Parathyroid adenoma (tissue), 2 donors: ENCODE measurements around the gene ZP2.
"Not testable (repeated sequence)": the region's sequence is repeated elsewhere in the genome, so short reads cannot be mapped to it uniquely, and the experiment has no call there.

Experiments
- H2AFZ ChIP-seq: fragments of 300-600 bp; sonication (generic); one replicate; pipeline ENCODE4 v1.7.0; 2017; ENCODE audit warnings: antibody characterized with exemption, mild to moderate bottlenecking
- H3K27ac ChIP-seq: fragments of 300-600 bp; sonication (generic); one replicate; pipeline ENCODE4 v1.7.0; 2017
- H3K27me3 ChIP-seq: fragments of 300-600 bp; sonication (generic); one replicate; pipeline ENCODE4 v1.7.0; 2017; ENCODE audit warnings: low read length; ENCODE audit not compliant: control insufficient read depth, insufficient read depth
- H3K36me3 ChIP-seq: fragments of 300-600 bp; sonication (generic); one replicate; pipeline ENCODE4 v1.7.0; 2017; ENCODE audit warnings: low read length; ENCODE audit not compliant: control insufficient read depth, insufficient read depth
- H3K4me1 ChIP-seq: fragments of 300-600 bp; sonication (generic); one replicate; pipeline ENCODE4 v1.7.0; 2017; ENCODE audit warnings: control low read depth
- H3K4me2 ChIP-seq: fragments of 300-600 bp; sonication (generic); one replicate; pipeline ENCODE4 v1.7.0; 2017; ENCODE audit warnings: low read length
- H3K4me3 ChIP-seq: fragments of 300-600 bp; sonication (generic); one replicate; pipeline ENCODE4 v1.7.0; 2017; ENCODE audit warnings: low read depth, low read length
- H3K79me2 ChIP-seq: fragments of 300-600 bp; sonication (generic); one replicate; pipeline ENCODE4 v1.7.0; 2017; ENCODE audit warnings: control low read depth
- H3K9ac ChIP-seq: fragments of 300-600 bp; sonication (generic); one replicate; pipeline ENCODE4 v1.7.0; 2017; ENCODE audit warnings: mild to moderate bottlenecking
- H3K9me3 ChIP-seq: fragments of 300-600 bp; sonication (generic); one replicate; pipeline ENCODE4 v1.7.0; 2017; ENCODE audit warnings: low read length; ENCODE audit not compliant: control insufficient read depth
- CTCF ChIP-seq: fragments of 300-600 bp; sonication (generic); IDR thresholded peaks from one replicate; pipeline ENCODE4 v1.7.0; 2017; ENCODE audit warnings: antibody characterized with exemption, mild to moderate bottlenecking
- donor health status: primary hyperparathyroidism.

Gene ZP2

DNA sequence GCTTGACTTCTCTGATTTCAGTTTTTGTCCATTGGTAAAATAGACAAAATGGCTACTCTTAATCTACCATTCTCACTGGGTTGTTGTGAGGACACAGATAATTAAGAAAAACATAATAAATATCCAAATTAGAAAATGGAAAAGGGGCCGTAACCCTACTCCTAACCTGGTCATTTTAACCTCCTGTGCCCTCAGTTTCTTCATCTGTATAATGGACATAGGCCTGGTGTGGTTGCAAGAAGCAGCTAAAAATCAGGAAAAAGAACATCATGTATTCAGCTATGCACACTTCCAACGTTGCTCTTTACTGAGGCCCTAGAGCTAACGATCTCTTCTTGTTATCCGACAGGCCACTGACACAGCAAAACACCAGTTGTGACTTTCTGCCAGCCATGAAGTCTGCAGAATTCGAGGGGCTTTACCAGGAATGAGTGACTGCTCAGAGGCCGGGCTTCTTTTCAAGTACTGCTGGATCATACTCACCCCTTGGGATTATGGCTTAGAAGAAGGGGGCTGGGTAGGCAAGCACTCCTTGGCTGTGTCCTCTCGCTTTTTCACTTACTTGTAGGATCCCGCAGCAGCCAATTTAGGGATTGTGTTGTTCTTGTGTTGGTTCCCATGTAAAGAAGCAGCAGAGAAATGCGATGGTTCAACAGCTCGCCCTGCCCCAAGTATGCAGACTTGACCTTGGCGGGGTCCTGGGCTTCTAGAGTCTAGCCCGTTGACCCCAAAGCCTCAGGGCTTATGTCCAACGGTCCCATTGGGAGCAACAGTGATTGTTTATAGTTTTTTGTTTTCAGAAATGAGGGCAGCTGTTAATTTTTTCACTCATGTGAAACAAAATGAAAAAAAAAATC lies 32.0 kb downstream of the ZP2 start:
- Histone ChIP-seq H3K27me3 (no peaks in the 10 kb centered on the region), H3K4me3 (no peak overlapping the region), H3K36me3 (no peaks in the 10 kb centered on the region), H3K9ac (no peak overlapping the region), H3K4me1 (no peaks in the 10 kb centered on the region), H3K27ac (no peak overlapping the region), H3K4me2 (no peak overlapping the region), H3K79me2 (no peaks in the 10 kb centered on the region), H2AFZ (no peak overlapping the region), H3K9me3 (no peaks in the 10 kb centered on the region)
- TF ChIP-seq CTCF = no peak

GRCh38 chr16:21175397-21175796 lies 36.0 kb downstream of the ZP2 start:
- no peak overlapping the region for H3K9ac ChIP-seq
- no peaks in the 10 kb centered on the region for H3K9me3 ChIP-seq
- H3K4me1 ChIP-seq = no peaks in the 10 kb centered on the region
- H2AFZ ChIP-seq = no peak overlapping the region
- no peak overlapping the region for H3K27ac ChIP-seq
- TF ChIP-seq CTCF = no peak
- H3K4me2 ChIP-seq = no peak overlapping the region
- H3K4me3 ChIP-seq = no peak overlapping the region
- H3K27me3 ChIP-seq = no peaks in the 10 kb centered on the region
- no peaks in the 10 kb centered on the region for H3K36me3 ChIP-seq
- no peaks in the 10 kb centered on the region for H3K79me2 ChIP-seq

DNA sequence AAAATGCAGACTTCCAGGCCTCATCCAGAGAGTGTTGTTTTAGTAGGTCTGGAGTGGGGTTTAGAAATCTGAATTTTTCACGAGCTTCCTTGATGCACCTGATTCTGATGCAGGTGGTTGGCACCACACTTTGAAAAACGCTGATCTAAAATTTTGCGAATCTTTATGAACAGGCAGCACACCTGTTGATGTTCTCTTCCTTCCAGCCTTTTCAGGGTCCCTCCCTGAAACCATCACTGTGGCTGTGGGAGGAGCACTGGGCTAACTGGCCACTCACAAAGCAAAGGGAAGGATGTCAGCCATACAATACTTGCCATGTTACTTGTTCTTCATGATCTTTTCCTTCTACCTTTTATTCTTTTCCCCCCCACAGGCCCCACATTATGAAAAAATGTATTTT lies 38.7 kb downstream of the ZP2 start:
- Histone ChIP-seq H2AFZ (no peak overlapping the region), H3K27me3 (no peaks in the 10 kb centered on the region), H3K36me3 (no peaks in the 10 kb centered on the region)

GRCh38 chr16:21170116-21170515 lies 41.3 kb downstream of the ZP2 start:
- not testable (repeated sequence) for H3K79me2 ChIP-seq, H3K9me3 ChIP-seq, H3K4me2 ChIP-seq, H3K36me3 ChIP-seq, H2AFZ ChIP-seq, H3K9ac ChIP-seq, H3K27ac ChIP-seq, H3K4me3 ChIP-seq, H3K4me1 ChIP-seq, H3K27me3 ChIP-seq

More for the DNA sequence above, 38.7 kb downstream of the ZP2 start:
- no peak overlapping the region for H3K4me3 ChIP-seq
- H3K4me1 ChIP-seq = no peaks in the 10 kb centered on the region
- H3K27ac ChIP-seq = no peak overlapping the region
- H3K4me2 ChIP-seq = no peak overlapping the region
- no peak overlapping the region for H3K9ac ChIP-seq
- H3K9me3 ChIP-seq = no peaks in the 10 kb centered on the region
- H3K79me2 ChIP-seq = no peaks in the 10 kb centered on the region
- no peak for TF ChIP-seq CTCF

GRCh38 chr16:21169249-21169981 lies 42.0 kb downstream of the ZP2 start:
- no peak overlapping the region for H3K4me2 ChIP-seq
- no peaks in the 10 kb centered on the region for H3K36me3 ChIP-seq

More at GRCh38 chr16:21169249-21169981, 42.0 kb downstream of the ZP2 start:
- H3K27ac ChIP-seq = no peak overlapping the region
- H3K27me3 ChIP-seq = no peaks in the 10 kb centered on the region
- no peak overlapping the region for H3K9ac ChIP-seq
- no peaks in the 10 kb centered on the region for H3K79me2 ChIP-seq
- no peak for TF ChIP-seq CTCF
- no peaks in the 10 kb centered on the region for H3K9me3 ChIP-seq
- no peaks in the 10 kb centered on the region for H3K4me1 ChIP-seq
- H3K4me3 ChIP-seq = no peak overlapping the region
- H2AFZ ChIP-seq = no peak overlapping the region
